Superior temporal gyrus (tissue), 1 donor: Measurements from ENCODE around the gene FURIN.
"Not testable (repeated sequence)": the region's sequence is repeated elsewhere in the genome, so short reads cannot be mapped to it uniquely, and the experiment has no call there.

ENCODE experiments used
- DNase-seq: peaks from one replicate; pipeline ENCODE4 v3.0.0-alpha.2; 2016; ENCODE audit errors: extremely low spot score

The FURIN gene

GRCh38 chr15:90868261-90868689 lies at the start of gene FURIN:
Gene FURIN (plus strand): TSS chr15:90868588. CDS start chr15:90875741, 7,153 bp downstream.
- no peak for DNase-seq

- DNase-seq = no peak
Measured at GRCh38 chr15:90819390-90819789, 49.0 kb upstream of the FURIN start.

GRCh38 chr15:90819850-90820249 lies 48.5 kb upstream of the FURIN start:
- DNase-seq = no peak

- DNase-seq = no peak
Measured at GRCh38 chr15:90820481-90820880, 47.9 kb upstream of the FURIN start.

- no peak for DNase-seq
Measured at GRCh38 chr15:90822204-90822955, 46.0 kb upstream of the FURIN start.

- no peak for DNase-seq
Measured at GRCh38 chr15:90823455-90823974, 44.9 kb upstream of the FURIN start.

GRCh38 chr15:90825115-90825899 lies 43.1 kb upstream of the FURIN start:
- DNase-seq = not testable (repeated sequence)

- DNase-seq = not testable (repeated sequence)
Measured at GRCh38 chr15:90826206-90826885, 42.0 kb upstream of the FURIN start.

- DNase-seq = no peak
Measured at GRCh38 chr15:90826886-90827435, 41.4 kb upstream of the FURIN start.

- no peak for DNase-seq
Measured at GRCh38 chr15:90828111-90828510, 40.3 kb upstream of the FURIN start.

- no peak for DNase-seq
Measured at GRCh38 chr15:90829126-90829525, 39.3 kb upstream of the FURIN start.

GRCh38 chr15:90829942-90830440 lies 38.4 kb upstream of the FURIN start:
- DNase-seq = no peak

- DNase-seq = no peak
Measured at GRCh38 chr15:90834626-90835025, 33.8 kb upstream of the FURIN start.

GRCh38 chr15:90836296-90836871 lies 32.0 kb upstream of the FURIN start:
- DNase-seq = no peak

- no peak for DNase-seq
Measured at GRCh38 chr15:90837094-90837493, 31.3 kb upstream of the FURIN start.

GRCh38 chr15:90838139-90838538 lies 30.2 kb upstream of the FURIN start:
- no peak for DNase-seq

- no peak for DNase-seq
Measured at GRCh38 chr15:90838544-90838943, 29.8 kb upstream of the FURIN start.

GRCh38 chr15:90839187-90840071 lies 29.0 kb upstream of the FURIN start:
- DNase-seq = peak; percentile 46

GRCh38 chr15:90840157-90840855 lies 28.1 kb upstream of the FURIN start:
- DNase-seq = no peak

GRCh38 chr15:90840954-90841353 lies 27.4 kb upstream of the FURIN start:
- no peak for DNase-seq
